ENCODE results near the gene GLRA3. TPM values are rescaled to one million over a fixed set of nuclear protein-coding genes. Genes with fewer than 3 reads are reported as not detected.
"Not testable (repeated sequence)": the region's sequence is repeated elsewhere in the genome, so short reads cannot be mapped to it uniquely, and the experiment has no call there.

GLRA3 gene
- total and polyA plus RNA-seq, 9 donors, result not detected

DNA sequence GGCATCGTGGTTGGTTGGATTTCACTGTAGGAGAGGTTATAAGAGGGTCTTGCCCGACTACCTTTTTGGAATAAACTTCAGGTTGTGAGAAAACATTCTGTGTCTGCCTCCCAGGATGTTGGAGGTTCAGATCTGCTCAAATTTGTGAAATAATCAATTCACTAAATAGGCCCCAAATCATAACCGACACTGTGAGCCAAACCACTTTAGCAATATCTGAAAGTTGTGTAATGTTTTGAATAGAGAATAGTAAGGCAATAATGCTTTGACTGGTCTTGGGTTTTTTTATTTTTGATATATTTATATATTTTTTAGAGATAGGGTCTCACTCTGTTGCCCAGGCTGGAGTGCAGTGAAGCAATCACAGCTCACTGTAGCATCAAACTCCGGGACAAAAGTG, 131.2 kb downstream of the GLRA3 start:
- no peak overlapping the region for H3K27ac ChIP-seq
- 37 to 44% (median 43%) methylated on average over 4 of the region's 4 CpGs for WGBS, 3 donors
- no peaks in the 10 kb centered on the region for H3K27me3 ChIP-seq
- H3K4me1 ChIP-seq (ENCODE audit: insufficient read depth), result no peaks in the 10 kb centered on the region
- H3K4me3 ChIP-seq, result no peak overlapping the region
- intact Hi-C loops (cut with DNase I), result no loop called here
- no peaks in the 10 kb centered on the region for H3K36me3 ChIP-seq
- TF ChIP-seq EP300 (IDR thresholded peaks at IDR 0.05) (no peak), POLR2A (IDR thresholded peaks at IDR 0.05) (no peak)
- TF ChIP-seq, protein P1, sequence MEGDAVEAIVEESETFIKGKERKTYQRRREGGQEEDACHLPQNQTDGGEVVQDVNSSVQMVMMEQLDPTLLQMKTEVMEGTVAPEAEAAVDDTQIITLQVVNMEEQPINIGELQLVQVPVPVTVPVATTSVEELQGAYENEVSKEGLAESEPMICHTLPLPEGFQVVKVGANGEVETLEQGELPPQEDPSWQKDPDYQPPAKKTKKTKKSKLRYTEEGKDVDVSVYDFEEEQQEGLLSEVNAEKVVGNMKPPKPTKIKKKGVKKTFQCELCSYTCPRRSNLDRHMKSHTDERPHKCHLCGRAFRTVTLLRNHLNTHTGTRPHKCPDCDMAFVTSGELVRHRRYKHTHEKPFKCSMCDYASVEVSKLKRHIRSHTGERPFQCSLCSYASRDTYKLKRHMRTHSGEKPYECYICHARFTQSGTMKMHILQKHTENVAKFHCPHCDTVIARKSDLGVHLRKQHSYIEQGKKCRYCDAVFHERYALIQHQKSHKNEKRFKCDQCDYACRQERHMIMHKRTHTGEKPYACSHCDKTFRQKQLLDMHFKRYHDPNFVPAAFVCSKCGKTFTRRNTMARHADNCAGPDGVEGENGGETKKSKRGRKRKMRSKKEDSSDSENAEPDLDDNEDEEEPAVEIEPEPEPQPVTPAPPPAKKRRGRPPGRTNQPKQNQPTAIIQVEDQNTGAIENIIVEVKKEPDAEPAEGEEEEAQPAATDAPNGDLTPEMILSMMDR (IDR thresholded peaks at IDR 0.05), result no peak
- no peak for DNase-seq
- no peaks in the 10 kb centered on the region for H3K9me3 ChIP-seq

DNA sequence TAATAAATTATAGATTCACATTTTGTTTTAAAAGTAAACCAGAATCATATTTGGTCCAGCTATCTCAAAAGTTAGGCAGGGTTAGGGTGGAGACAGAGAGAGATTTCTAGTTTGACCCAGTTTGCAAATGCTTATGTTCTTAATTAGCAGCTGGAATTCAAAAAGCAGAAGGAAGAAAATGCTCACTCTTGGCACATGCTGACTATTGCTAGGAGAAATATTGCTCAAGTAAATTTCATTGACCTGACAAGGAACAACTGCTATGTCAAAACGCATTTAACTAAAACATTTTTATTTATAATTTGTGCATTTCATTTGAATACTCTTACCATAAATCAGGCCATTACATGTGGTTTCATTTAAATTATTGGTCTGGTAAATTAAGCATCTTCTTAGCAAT, 131.8 kb downstream of the GLRA3 start:
- Histone ChIP-seq H3K4me3 (no peak overlapping the region), H3K27me3 (no peaks in the 10 kb centered on the region), H3K36me3 (no peaks in the 10 kb centered on the region), H3K4me1 (ENCODE audit: insufficient read depth) (no peaks in the 10 kb centered on the region), H3K9me3 (no peaks in the 10 kb centered on the region), H3K27ac (no peak overlapping the region)
- WGBS, 3 donors, result 5 to 9% (median 8%) methylated on average over 1 of the region's 1 CpG
- no peak for DNase-seq
- intact Hi-C loops (cut with DNase I), result no loop called here
- TF ChIP-seq POLR2A (IDR thresholded peaks at IDR 0.05), result no peak
- TF ChIP-seq, protein P1 (IDR thresholded peaks at IDR 0.05), result no peak
- TF ChIP-seq EP300 (IDR thresholded peaks at IDR 0.05), result no peak

DNA sequence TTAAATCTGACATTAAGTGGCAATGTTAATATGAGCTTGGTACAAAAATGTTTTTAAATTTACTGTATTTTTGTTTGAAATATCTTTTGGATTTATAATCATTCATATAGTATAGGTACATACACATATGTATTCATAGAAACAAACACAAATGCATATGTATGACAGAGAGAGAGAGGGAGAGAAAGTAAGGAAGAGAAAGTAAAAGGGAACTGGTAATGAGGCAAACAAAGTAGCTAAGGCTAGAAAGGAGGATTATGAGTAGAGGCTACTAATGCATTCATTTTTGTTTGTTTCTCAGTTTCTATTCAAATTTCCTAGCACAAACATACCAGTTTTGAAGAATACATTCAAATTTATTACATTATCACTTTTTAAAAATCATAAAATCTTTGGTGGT, 132.4 kb downstream of the GLRA3 start:
- TF ChIP-seq EP300 (IDR thresholded peaks at IDR 0.05) (no peak), POLR2A (IDR thresholded peaks at IDR 0.05) (no peak)
- TF ChIP-seq, protein P1 (IDR thresholded peaks at IDR 0.05), result no peak
- no peak for DNase-seq
- no peaks in the 10 kb centered on the region for H3K9me3 ChIP-seq
- H3K4me3 ChIP-seq, result no peak overlapping the region
- intact Hi-C loops (cut with DNase I), result no loop called here
- H3K27ac ChIP-seq, result no peak overlapping the region
- no peaks in the 10 kb centered on the region for H3K36me3 ChIP-seq
- H3K4me1 ChIP-seq (ENCODE audit: insufficient read depth), result no peaks in the 10 kb centered on the region
- no peaks in the 10 kb centered on the region for H3K27me3 ChIP-seq

DNA sequence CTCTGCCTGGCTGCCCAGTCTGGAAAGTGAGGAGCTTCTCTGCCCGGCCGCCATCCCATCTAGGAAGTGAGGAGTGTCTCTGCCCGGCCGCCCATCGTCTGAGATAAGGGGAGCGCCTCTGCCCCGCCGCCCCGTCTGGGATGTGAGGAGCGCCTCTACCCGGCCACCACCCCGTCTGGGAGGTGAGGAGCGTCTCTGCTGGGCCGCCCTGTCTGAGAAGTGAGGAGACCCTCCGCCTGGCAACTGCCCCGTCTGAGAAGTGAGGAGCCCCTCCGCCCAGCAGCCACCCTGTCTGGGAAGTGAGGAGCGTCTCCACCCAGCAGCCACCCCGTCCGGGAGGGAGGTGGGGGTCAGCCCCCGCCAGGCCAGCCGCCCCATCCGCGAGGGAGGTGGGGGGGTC, 137.2 kb downstream of the GLRA3 start:
- H3K27me3 ChIP-seq; DNase-seq; H3K27ac ChIP-seq; H3K36me3 ChIP-seq; intact Hi-C loops (cut with DNase I); H3K9me3 ChIP-seq; H3K4me1 ChIP-seq (ENCODE audit: insufficient read depth); H3K4me3 ChIP-seq: not testable (repeated sequence)
- WGBS, 3 donors, result 91 to 92% (median 92%) methylated on average over 13 to 24 of the region's 24 CpGs

DNA sequence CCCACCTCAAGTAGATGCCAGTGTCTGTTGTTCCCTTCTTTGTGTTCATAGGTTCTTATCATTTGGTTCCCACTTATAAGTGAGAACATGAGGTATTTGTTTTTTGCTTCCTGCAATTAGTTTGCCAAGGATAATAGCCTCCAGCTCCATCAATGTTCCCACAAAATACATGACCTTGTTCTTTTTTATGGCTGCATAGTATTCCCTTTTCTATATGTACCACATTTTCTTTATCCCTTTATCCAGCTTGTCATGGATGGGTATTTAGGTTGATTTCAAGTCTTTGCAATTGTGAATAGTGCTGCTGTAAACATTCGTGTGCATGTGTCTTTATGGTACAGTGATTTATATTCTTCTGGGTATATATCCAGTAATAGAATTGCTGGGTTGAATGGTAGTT, 138.4 kb downstream of the GLRA3 start:
- Histone ChIP-seq H3K9me3 (no peaks in the 10 kb centered on the region), H3K36me3 (no peaks in the 10 kb centered on the region), H3K4me1 (ENCODE audit: insufficient read depth) (no peaks in the 10 kb centered on the region), H3K27me3 (no peaks in the 10 kb centered on the region), H3K27ac (no peak overlapping the region), H3K4me3 (no peak overlapping the region)
- TF ChIP-seq, protein P1 (IDR thresholded peaks at IDR 0.05), result no peak
- no peak for TF ChIP-seq EP300 (IDR thresholded peaks at IDR 0.05)
- no peak for TF ChIP-seq POLR2A (IDR thresholded peaks at IDR 0.05)
- WGBS, 3 donors, result 76 to 94% (median 88%) methylated on average over 1 of the region's 1 CpG
- intact Hi-C loops (cut with DNase I), result no loop called here
- no peak for DNase-seq

Measured in ovary (tissue), 9 donors.